HG02759 (cell line): ENCODE data around the gene ANO7.

Experiments used
- ATAC-seq: cut with Tn5 transposase; IDR thresholded peaks from one replicate; pipeline ENCODE4 v1.9.1; 2021; ENCODE audit warnings: mild to moderate bottlenecking, moderate library complexity; ENCODE audit not compliant: unreplicated experiment

Gene ANO7

DNA sequence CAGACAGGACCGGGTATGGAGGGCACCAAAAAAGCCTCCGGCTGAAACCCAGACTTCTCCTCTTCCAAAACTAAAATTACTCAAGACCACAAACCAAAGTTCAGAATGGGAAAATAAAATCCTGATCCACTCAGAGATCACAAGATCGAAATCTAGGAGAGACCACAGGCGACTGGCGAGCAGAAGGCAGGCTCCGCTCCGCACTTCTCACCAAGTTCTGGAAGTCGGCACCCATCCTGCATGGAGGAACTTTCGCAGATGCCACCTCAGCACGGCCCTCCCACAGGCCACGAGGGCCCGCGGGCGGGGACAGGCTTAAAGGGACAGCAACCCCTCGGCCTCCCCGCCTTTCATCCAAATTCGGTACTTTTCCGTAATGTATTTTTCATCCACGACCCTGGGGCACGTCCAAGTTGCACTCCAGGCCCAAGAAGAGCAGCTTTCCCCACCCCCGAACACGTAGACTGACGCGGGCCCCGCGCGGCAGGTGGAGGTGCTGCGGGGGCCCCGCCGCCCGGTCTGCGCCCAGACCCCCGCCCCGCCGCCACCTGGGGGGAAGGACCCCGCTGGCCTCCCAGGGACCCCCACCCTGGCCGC is 83.3 kb downstream of the ANO7 start:
- ATAC-seq = peak; percentile 63

GRCh38 chr2:241272303-241273209 is 84.1 kb downstream of the ANO7 start:
- peak; percentile 71 for ATAC-seq

GRCh38 chr2:241273210-241274020 is 84.9 kb downstream of the ANO7 start:
- no peak for ATAC-seq

DNA sequence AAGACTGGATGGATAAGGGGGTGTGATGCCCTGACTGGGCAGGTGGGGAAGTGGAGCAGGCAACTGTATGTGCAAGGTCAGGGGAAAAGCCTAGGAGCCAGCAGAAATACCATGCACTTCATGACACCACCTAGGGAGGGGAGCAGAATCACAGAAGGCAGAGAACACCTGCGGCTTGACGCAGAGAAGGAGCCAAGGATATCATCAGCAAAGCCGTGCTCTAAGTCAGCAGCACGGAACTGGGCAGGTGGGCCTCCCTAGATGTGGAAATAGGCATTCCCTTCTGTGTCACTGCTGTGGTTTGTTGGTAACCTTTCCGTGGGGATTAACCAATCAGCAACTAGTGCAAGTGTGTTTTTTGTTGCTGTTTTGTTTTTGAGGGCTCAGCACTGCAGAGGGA is 85.7 kb downstream of the ANO7 start:
- no peak for ATAC-seq
